H1 (cell line): Measurements from ENCODE around the gene RNF2. TPM values are rescaled to one million over a fixed set of nuclear protein-coding genes. Genes with fewer than 3 reads are reported as not detected.

Source experiments
- BRCA1 ChIP-seq: IDR thresholded peaks from 2 replicates; pipeline ENCODE4 v1.6.1; 2012; ENCODE audit warnings: low read depth, low read length, improper control_type of control experiment
- CEBPB ChIP-seq: IDR thresholded peaks from 2 replicates; pipeline ENCODE4 v1.6.1; 2012; ENCODE audit warnings: low read depth, low read length
- CHD1 ChIP-seq: IDR thresholded peaks from 2 replicates; pipeline ENCODE4 v1.6.1; 2012; ENCODE audit warnings: low read depth, low read length, improper control_type of control experiment
- EGR1 ChIP-seq: IDR thresholded peaks from 2 replicates; pipeline ENCODE4 v1.6.1; 2011; ENCODE audit warnings: low read depth, low read length, borderline replicate concordance
- GTF2F1 ChIP-seq: IDR thresholded peaks from 2 replicates; pipeline ENCODE4 v1.6.1; 2012; ENCODE audit warnings: low read depth, low read length, improper control_type of control experiment, borderline replicate concordance
- KDM1A ChIP-seq: fragments of 200-600, 300-600 bp; sonication (generic); IDR thresholded peaks from 2 replicates; pipeline ENCODE4 v1.7.1; 2016; ENCODE audit warnings: mild to moderate bottlenecking, low read length, borderline replicate concordance
- NRF1 ChIP-seq: IDR thresholded peaks from 2 replicates; pipeline ENCODE4 v1.6.1; 2011; ENCODE audit warnings: mild to moderate bottlenecking, low read depth, low read length, improper control_type of control experiment
- polyA plus RNA-seq, 7 experiments: library from polyadenylated mRNA; depleted of rRNA in 3 of 7; stranded (reverse) in 5 of 7; unstranded in 2 of 7; fragments of >200 nt in 5 of 7; fragments of 200-250 nt in 2 of 7; gene quantifications; 1 replicate in 5 of 7; 2 replicates in 1 of 7; 4 replicates in 1 of 7; pipeline versions ENCODE4 v1.2.1 to v1.2.3, GENCODE V29; 2011 to 2013; ENCODE audit warnings: missing spikeins in 2 of 7, mixed read lengths in 2 of 7
- total RNA-seq: library from RNA; stranded (reverse); fragmentation: NEBNext Ultra II Directional; extraction: Animal tissue kit (Norgen Biotek cat#: 25700); gene quantifications from 2 replicates; pipeline ENCODE4 v1.2.1, GENCODE V29; 2021
- TF ChIP-seq, protein P1 (sequence below): IDR thresholded peaks from 2 replicates; pipeline ENCODE4 v1.6.1; 2012; ENCODE audit warnings: inconsistent platforms

Gene RNF2
- total and polyA plus RNA-seq, 2 of the 8 experiments (the other 6 are each of a cell fraction or from before 2014, with no cell fraction given): 28.9 to 58.9 TPM

DNA sequence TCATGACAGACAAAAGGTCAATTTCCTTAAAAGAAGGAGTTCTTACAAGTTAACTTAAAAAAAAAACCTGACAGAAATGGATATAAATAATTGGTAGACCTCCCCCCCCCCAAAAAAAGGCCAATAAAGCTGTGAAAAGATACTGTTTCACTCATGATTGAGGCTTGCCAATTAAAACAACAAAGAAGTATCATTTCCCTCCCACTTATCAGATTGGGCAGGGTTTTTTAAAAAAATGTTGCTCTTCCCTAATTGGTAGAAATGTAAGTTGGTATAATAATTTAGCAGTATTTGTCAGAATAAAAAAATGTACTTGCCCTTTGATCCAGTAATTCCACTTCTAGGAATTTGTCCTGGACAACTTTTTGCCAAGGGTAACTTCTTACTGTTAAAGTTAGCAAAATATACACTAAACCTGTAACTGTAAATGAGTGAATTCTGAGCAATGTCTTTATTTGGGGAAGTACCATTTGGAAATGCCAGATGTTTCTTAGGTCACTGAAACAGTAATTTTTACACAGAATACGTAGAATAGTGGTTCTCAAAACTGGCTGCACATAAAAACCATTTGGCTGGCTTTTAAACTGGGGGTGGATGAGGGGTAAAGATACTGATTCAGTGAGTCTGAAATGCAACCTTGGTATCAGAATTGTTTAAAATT, 17.5 kb downstream of the RNF2 start (continued):
- TF ChIP-seq KDM1A: no peak
- TF ChIP-seq GTF2F1: no peak
- no peak for TF ChIP-seq CEBPB
- TF ChIP-seq EGR1: no peak
- TF ChIP-seq NRF1: no peak
- TF ChIP-seq CHD1: no peak
- TF ChIP-seq, protein P1, sequence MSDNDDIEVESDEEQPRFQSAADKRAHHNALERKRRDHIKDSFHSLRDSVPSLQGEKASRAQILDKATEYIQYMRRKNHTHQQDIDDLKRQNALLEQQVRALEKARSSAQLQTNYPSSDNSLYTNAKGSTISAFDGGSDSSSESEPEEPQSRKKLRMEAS: no peak
- TF ChIP-seq BRCA1: no peak
